H4 (cell line): Measurements from ENCODE around the gene GLCE. TPM values are rescaled to one million over a fixed set of nuclear protein-coding genes. Genes with fewer than 3 reads are reported as not detected.
"Not testable (repeated sequence)": the region's sequence is repeated elsewhere in the genome, so short reads cannot be mapped to it uniquely, and the experiment has no call there.

Source experiments
- DNase-seq: peaks from one replicate; pipeline ENCODE4 v3.0.0-alpha.2; 2015; ENCODE audit warnings: low spot score
- total RNA-seq: library from RNA; depleted of rRNA; stranded (reverse); fragments of >200 nt; shearing (Covaris generic); gene quantifications from 2 replicates; pipeline ENCODE4 v1.2.3, GENCODE V29; 2014

GLCE gene
- total RNA-seq, 1 experiment from 2014 or later: 23.2 TPM

GRCh38 chr15:69159805-69160140, 662 bp upstream of the GLCE start:
- DNase-seq: no peak

- no peak for DNase-seq
Observed at GRCh38 chr15:69161079-69161877, 843 bp downstream of the GLCE start.

DNA sequence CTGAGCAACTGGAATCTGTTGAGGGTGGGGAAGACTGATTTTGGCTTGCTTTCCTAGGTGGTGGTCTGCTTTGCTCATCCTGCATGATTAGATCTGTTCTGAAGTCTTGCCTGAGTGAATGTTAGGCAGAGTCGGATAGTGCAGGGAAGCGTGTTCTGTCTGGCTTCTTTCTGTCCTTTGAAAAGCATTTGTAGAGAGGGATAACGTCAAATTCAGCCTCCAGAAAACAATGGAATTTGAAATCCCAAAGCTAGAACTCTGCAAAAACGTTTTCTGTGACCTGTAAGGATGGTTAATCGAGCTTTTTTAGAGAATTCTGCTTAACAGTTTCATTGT, 1.4 kb downstream of the GLCE start:
- DNase-seq: no peak

GRCh38 chr15:69163141-69163669, 2.8 kb downstream of the GLCE start:
- no peak for DNase-seq

DNA sequence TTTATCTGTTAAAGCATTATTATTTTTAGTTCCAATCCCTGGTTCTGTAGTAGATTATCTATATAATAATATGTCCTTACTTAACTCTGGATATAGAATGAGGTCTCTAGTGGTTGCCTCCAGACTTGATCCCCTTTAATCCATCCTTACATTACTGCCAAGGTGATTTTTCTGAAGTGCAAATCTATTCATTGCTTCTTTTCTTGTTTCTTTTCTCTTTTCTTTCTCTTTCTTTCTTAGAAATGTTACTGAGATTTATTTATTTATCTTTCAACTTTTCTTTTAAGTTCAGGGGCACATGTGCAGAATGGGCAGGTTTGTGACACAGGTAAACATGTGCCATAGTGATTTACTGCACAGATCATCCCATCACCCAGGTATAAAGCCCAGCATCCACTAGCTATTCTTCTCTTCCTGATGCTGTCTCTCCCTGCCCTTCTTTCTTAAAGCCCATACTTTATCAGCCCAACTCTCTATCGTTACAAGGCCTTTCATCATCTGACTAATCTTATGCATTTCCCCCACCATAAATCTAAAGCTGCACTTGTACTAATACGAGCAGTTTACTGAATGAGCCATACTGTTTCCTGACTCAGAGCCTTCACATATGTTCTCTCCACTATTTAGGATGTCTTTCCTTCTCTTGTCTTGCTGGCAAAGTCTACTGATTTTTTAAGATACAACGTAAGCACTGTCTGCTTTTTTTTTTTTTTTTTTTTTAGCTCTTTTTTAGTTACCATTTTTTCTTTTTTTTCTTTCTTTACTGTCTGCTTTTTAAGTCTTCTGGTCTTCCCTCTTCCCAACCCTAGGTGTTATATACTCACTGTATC, 4.6 kb downstream of the GLCE start:
- no peak for DNase-seq

- DNase-seq: no peak
Observed at GRCh38 chr15:69165637-69166025, 5.2 kb downstream of the GLCE start.

DNA sequence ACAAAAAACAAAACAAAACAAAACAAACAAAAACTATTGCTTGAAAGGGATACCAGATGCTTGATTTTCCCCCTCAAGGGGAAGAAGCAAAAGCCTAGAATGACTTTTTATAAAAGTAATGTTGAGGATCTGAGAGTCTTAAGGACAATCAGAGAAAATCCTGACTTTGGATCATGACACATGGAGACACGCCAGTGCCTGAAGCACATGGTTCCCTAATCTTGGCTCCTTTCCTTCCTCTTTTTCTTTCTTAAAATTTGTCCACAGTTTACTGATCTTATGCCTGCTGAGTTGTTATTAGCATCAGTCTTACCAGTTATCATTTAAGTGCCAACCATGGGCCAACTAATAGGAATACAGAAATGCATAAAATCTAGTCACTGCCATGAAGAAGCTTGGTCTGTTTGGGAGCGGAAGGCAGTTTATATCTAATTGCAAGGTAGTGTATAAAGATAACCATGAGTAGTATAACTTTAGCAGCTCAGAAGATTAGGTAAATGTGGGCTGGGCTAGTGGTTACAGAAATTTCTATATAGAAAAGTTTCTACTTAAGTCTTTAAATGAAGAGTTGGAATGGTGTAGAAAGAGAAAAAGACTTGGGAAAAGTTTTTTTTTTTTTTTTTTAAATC, 6.9 kb downstream of the GLCE start:
- DNase-seq: no peak

DNA sequence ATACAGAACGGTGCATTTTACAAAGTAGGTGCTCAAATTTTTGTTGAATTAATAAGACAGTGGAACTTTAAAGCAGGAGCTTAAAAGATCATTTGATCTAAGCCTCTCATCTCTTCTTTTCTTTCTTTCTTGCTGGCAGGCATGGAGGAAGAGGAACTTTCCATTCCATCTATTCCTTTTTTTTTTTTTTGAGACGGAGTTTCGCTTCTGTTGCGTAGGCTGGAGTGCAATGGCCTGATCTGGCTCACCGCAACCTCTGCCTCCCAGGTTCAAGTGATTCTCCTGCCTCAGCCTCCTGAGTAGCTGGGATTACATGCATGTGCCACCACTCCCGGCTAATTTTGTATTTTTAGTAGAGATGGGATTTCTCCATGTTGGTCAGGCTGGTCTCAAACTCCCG, 7.9 kb downstream of the GLCE start:
- not testable (repeated sequence) for DNase-seq

DNA sequence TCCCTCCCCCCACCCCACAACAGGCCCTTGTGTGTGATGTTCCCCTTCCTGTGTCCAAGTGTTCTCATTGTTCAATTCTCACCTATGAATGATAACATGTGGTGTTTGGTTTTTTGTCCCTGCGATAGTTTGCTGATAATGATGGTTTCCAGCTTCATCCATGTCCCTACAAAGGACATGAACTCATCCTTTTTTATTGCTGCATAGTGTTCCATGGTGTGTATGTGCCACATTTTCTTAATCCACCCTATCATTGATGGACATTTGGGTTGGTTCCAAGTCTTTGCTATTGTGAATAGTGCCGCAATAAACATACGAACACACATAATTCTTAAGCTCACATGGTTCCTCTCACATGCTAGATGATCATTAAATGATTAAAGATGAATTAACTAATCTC, 9.1 kb downstream of the GLCE start:
- DNase-seq: not testable (repeated sequence)

- DNase-seq: no peak
Observed at GRCh38 chr15:69170597-69170996, 10.2 kb downstream of the GLCE start.

GRCh38 chr15:69172847-69173246, 12.4 kb downstream of the GLCE start:
- DNase-seq: no peak

GRCh38 chr15:69175536-69175935, 15.1 kb downstream of the GLCE start:
- no peak for DNase-seq

DNA sequence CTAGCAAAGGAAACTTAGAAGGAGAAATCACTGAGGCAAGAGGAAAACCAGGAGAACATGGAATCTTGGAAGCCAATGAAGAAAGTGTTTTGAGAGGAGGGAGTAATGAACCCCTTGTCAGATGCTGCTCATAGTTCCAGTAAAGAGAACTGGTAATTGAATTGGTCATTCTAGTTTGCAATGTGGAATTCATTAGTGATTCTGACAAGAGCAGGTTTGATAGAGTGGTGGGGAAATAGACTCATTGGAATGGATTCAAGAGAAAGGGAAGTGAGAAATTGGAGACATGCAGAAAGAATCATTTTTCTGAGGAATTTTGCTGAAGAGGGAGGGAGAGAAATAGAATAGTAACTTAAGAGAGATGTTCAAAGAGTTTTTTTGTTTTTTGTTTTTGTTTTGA, 21.0 kb downstream of the GLCE start:
- DNase-seq: no peak

DNA sequence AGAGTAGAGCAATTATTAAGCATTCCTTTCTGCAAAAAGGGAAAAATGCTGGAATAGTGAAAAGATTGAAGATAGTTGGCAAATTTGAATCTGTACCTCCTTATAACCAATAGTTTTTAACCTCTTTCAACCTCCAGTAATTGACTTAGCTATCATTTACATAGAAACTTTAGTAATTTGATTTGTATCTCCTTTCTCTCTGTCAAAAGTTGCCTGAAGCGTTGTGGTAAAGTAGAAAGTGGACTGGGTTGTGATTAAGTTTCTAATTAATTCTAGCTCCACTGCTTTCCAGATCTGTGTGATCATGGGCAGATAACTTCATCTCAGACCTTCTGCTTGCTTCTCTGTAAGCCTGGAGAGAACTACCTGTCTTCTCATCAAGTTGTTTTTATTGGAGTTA, 24.8 kb downstream of the GLCE start:
- DNase-seq: no peak

DNA sequence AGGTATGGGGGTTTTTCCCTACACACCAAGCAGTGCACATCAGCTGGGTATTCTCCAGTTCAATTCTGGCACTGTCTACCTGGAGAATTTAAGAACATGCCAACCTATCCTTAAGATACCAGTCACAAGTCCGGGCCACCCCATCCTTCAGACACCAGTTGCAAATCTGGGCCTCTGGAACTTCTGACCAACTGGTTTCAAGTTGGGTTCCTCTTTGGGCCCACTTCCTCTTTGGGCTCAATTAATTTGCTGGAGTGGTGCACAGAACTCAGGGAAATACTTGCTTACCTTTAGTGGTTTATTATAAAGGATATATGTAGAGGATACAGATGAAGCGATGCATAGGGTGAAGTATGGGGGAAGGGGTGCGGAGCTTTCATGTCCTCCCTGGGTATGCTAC, 25.3 kb downstream of the GLCE start:
- DNase-seq: no peak

- no peak for DNase-seq
Observed at GRCh38 chr15:69189157-69189556, 28.7 kb downstream of the GLCE start.

DNA sequence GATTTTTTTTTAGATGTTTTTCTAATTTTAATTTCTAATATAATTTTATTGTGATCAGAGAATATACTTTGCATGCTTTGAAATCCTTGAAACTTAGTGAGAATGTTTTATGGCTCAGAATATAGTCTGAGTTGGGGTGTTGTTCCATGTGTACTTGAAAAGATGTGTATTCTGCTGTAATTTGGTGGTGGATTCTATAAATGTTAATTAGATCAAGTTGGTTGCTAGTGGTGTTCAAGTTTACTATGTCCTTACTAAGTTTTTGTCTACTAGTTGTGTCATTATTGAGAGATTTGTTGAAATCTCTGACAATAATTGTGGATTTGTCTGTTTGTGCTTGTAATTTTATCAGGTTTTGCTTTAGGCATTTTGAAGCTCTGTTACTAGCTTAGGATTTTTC, 29.7 kb downstream of the GLCE start:
- DNase-seq: no peak

DNA sequence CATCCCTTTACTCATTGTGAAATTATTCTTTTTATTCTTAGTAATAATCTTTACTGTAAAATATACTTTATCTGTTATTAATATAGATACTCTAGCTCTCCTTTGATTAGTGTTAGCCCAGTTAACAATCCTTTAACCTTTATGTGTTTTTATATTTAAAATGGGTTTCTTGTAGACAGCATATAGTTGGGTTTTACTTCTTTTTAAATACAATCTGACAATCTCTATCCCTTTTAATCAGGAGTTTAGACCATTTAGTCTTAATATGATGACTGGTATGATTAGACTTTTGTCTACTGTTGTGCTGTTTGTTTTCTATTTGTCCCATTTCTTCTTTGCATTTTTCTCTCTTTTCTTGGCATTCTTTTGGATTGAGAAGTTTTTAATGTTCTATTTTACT, 30.1 kb downstream of the GLCE start:
- DNase-seq: no peak

- no peak for DNase-seq
Observed at GRCh38 chr15:69194025-69194827, 33.8 kb downstream of the GLCE start.

- no peak for DNase-seq
Observed at GRCh38 chr15:69194854-69195253, 34.4 kb downstream of the GLCE start.

- DNase-seq: no peak
Observed at GRCh38 chr15:69200832-69201745, 40.7 kb downstream of the GLCE start.
